OCI-LY1 (cell line): ENCODE measurements around the gene LBH.

ENCODE experiments used
- H2AFZ ChIP-seq: fragments of 200-600 bp; sonication (generic), shearing (Covaris generic); 2 replicates; pipeline ENCODE4 v1.6.0; 2014; ENCODE audit warnings: antibody characterized with exemption, mild to moderate bottlenecking, low read length
- H3F3A ChIP-seq: fragments of 200-600 bp; sonication (generic), shearing (Covaris generic); 2 replicates; pipeline ENCODE4 v1.6.0; 2014; ENCODE audit warnings: mild to moderate bottlenecking, antibody characterized with exemption, low read length, moderate library complexity; ENCODE audit not compliant: insufficient read depth
- H3K27ac ChIP-seq: fragments of 200-600 bp; sonication (generic); 2 replicates; pipeline ENCODE4 v1.5.1; 2014; ENCODE audit warnings: low read length, mixed run types, mild to moderate bottlenecking, low read depth; ENCODE audit not compliant: poor library complexity, severe bottlenecking
- H3K27me3 ChIP-seq: fragments of 200-600 bp; sonication (generic); 2 replicates; pipeline ENCODE4 v1.6.0; 2014; ENCODE audit warnings: antibody characterized with exemption, mild to moderate bottlenecking, low read length, moderate library complexity; ENCODE audit not compliant: insufficient read depth
- H3K36me3 ChIP-seq: fragments of 200-600 bp; sonication (generic); 2 replicates; pipeline ENCODE4 v1.6.1; 2014; ENCODE audit warnings: mild to moderate bottlenecking, antibody characterized with exemption, low read length, moderate library complexity, mixed read lengths; ENCODE audit not compliant: insufficient read depth
- H3K4me1 ChIP-seq: fragments of 200-600 bp; sonication (generic); 2 replicates; pipeline ENCODE4 v1.5.1; 2014; ENCODE audit warnings: mild to moderate bottlenecking, low read length, moderate library complexity; ENCODE audit not compliant: insufficient read depth, severe bottlenecking
- H3K4me2 ChIP-seq: fragments of 200-600 bp; sonication (generic), shearing (Covaris generic); 2 replicates; pipeline ENCODE4 v1.6.1; 2014; ENCODE audit warnings: low read length
- H3K4me3 ChIP-seq: fragments of 200-600 bp; sonication (generic); 2 replicates; pipeline ENCODE4 v1.5.1; 2014; ENCODE audit warnings: low read length, low read depth, mild to moderate bottlenecking, mixed read lengths; ENCODE audit not compliant: poor library complexity, severe bottlenecking
- H3K79me2 ChIP-seq: fragments of 200-600 bp; shearing (Covaris generic); 2 replicates; pipeline ENCODE4 v1.6.1; 2016; ENCODE audit warnings: mixed run types, low read length, mixed read lengths; ENCODE audit not compliant: insufficient read depth
- H3K9ac ChIP-seq: fragments of 200-600 bp; sonication (generic), shearing (Covaris generic); 2 replicates; pipeline ENCODE4 v1.6.1; 2014; ENCODE audit warnings: mild to moderate bottlenecking, low read length, mixed read lengths
- H3K9me2 ChIP-seq: fragments of 200-600 bp; sonication (generic), shearing (Covaris generic); 2 replicates; pipeline ENCODE4 v1.6.1; 2014; ENCODE audit warnings: low read depth, mild to moderate bottlenecking, low read length, mixed read lengths
- H3K9me3 ChIP-seq: fragments of 200-600 bp; shearing (Covaris generic); 2 replicates; pipeline ENCODE4 v1.6.1; 2014; ENCODE audit warnings: low read length, mixed read lengths
- H4K20me1 ChIP-seq: fragments of 200-600 bp; sonication (generic), shearing (Covaris generic); 2 replicates; pipeline ENCODE4 v1.6.0; 2016; ENCODE audit warnings: mild to moderate bottlenecking, low read length; ENCODE audit not compliant: insufficient read depth
- CTCF ChIP-seq: fragments of 200-600 bp; sonication (generic), shearing (Covaris generic); IDR thresholded peaks from 2 replicates; pipeline ENCODE4 v1.5.1; 2017; ENCODE audit warnings: mild to moderate bottlenecking, antibody characterized with exemption, low read length, moderate library complexity, mixed read lengths
- EZH2 ChIP-seq: fragments of 200-600 bp; sonication (generic), shearing (Covaris generic); IDR thresholded peaks from 2 replicates; pipeline ENCODE4 v1.8.0; 2017; ENCODE audit warnings: borderline replicate concordance, mixed run types, mild to moderate bottlenecking, antibody characterized with exemption, low read length, moderate library complexity, mixed read lengths

LBH gene

GRCh38 chr2:30278419-30278818, 47.1 kb downstream of the LBH start:
- TF ChIP-seq EZH2 (no peak), CTCF (no peak)
- Histone ChIP-seq H3K4me2 (no peak overlapping the region), H2AFZ (no peak overlapping the region), H3K27ac (no peak overlapping the region), H3K36me3 (no peaks in the 10 kb centered on the region), H4K20me1 (no peaks in the 10 kb centered on the region), H3K9ac (no peak overlapping the region), H3K27me3 (no peaks in the 10 kb centered on the region), H3K4me1 (no peaks in the 10 kb centered on the region), H3K4me3 (no peak overlapping the region), H3F3A (no peaks in the 10 kb centered on the region), H3K9me3 (no peaks in the 10 kb centered on the region), H3K9me2 (no peaks in the 10 kb centered on the region), H3K79me2 (no peaks in the 10 kb centered on the region)

- Histone ChIP-seq H3F3A (no peaks in the 10 kb centered on the region), H3K9me3 (no peaks in the 10 kb centered on the region), H3K4me2 (no peak overlapping the region), H3K36me3 (no peaks in the 10 kb centered on the region), H3K27me3 (no peaks in the 10 kb centered on the region), H3K4me3 (no peak overlapping the region), H2AFZ (no peak overlapping the region), H3K9ac (no peak overlapping the region), H3K4me1 (no peaks in the 10 kb centered on the region), H3K9me2 (no peaks in the 10 kb centered on the region), H3K27ac (no peak overlapping the region), H3K79me2 (no peaks in the 10 kb centered on the region), H4K20me1 (no peaks in the 10 kb centered on the region)
- no peak for TF ChIP-seq EZH2
- no peak for TF ChIP-seq CTCF
Observed at GRCh38 chr2:30280596-30281434, 49.5 kb downstream of the LBH start.

GRCh38 chr2:30282081-30282480, 50.7 kb downstream of the LBH start:
- no peak overlapping the region for H3K27ac ChIP-seq
- H3K4me1 ChIP-seq = no peaks in the 10 kb centered on the region
- H3K27me3 ChIP-seq = no peaks in the 10 kb centered on the region
- no peak overlapping the region for H2AFZ ChIP-seq
- no peaks in the 10 kb centered on the region for H3K79me2 ChIP-seq
- no peaks in the 10 kb centered on the region for H3K9me2 ChIP-seq
- no peak overlapping the region for H3K9ac ChIP-seq
- no peaks in the 10 kb centered on the region for H3F3A ChIP-seq
- no peak overlapping the region for H3K4me3 ChIP-seq
- no peak overlapping the region for H3K4me2 ChIP-seq
- H3K9me3 ChIP-seq = no peaks in the 10 kb centered on the region
- H3K36me3 ChIP-seq = no peaks in the 10 kb centered on the region
- H4K20me1 ChIP-seq = no peaks in the 10 kb centered on the region
- TF ChIP-seq EZH2 = no peak
- no peak for TF ChIP-seq CTCF
